C4-2B (cell line): Measurements from ENCODE around the gene TNFAIP8.

ENCODE experiments used
- CTCF ChIP-seq: fragments of 450-650 bp; conservative IDR thresholded peaks from 2 replicates; pipeline ENCODE4 v1.5.1; 2017; ENCODE audit warnings: mild to moderate bottlenecking
- ZFX ChIP-seq: fragments of 450-650 bp; IDR thresholded peaks from 2 replicates; pipeline ENCODE4 v1.6.1; 2017

- TF ChIP-seq CTCF, result no peak
- no peak for TF ChIP-seq ZFX
These were observed 44.1 kb upstream of the TNFAIP8 start for GRCh38 chr5:119311688-119312087.
